DMS53 (cell line): Measurements from ENCODE around the gene SH2D7.
A peak's percentile ranks its signal among the peaks of the same experiment; 100 is the strongest.

ENCODE experiments used
- DNase-seq: peaks from one replicate; lab custom pipeline; 2025; lab: John Stamatoyannopoulos, UW

The SH2D7 gene

GRCh38 chr15:78092261-78093041, at the start of gene SH2D7:
SH2D7 (plus strand) TSS chr15:78092561; CDS start chr15:78092585, 24 bp downstream.
- DNase-seq, result no peak

- DNase-seq, result no peak
These were observed 47.8 kb upstream of the SH2D7 start for GRCh38 chr15:78044407-78045155.

GRCh38 chr15:78045189-78045588, 47.2 kb upstream of the SH2D7 start:
- no peak for DNase-seq

GRCh38 chr15:78046796-78047341, 45.5 kb upstream of the SH2D7 start:
- no peak for DNase-seq

- no peak for DNase-seq
These were observed 44.4 kb upstream of the SH2D7 start for GRCh38 chr15:78047761-78048627.

- no peak for DNase-seq
These were observed 43.8 kb upstream of the SH2D7 start for GRCh38 chr15:78048628-78048920.

GRCh38 chr15:78049691-78050440, 42.5 kb upstream of the SH2D7 start:
- DNase-seq, result no peak

GRCh38 chr15:78050441-78050809, 41.9 kb upstream of the SH2D7 start:
- no peak for DNase-seq

GRCh38 chr15:78050826-78051225, 41.5 kb upstream of the SH2D7 start:
- DNase-seq, result no peak

GRCh38 chr15:78051596-78051995, 40.8 kb upstream of the SH2D7 start:
- no peak for DNase-seq

- no peak for DNase-seq
These were observed 40.4 kb upstream of the SH2D7 start for GRCh38 chr15:78052001-78052401.

GRCh38 chr15:78052545-78052944, 39.8 kb upstream of the SH2D7 start:
- DNase-seq, result no peak

GRCh38 chr15:78054518-78054917, 37.8 kb upstream of the SH2D7 start:
- no peak for DNase-seq

- no peak for DNase-seq
These were observed 37.4 kb upstream of the SH2D7 start for GRCh38 chr15:78054966-78055365.

GRCh38 chr15:78055919-78056713, 36.2 kb upstream of the SH2D7 start:
- DNase-seq, result peak; percentile 62

- DNase-seq, result peak; percentile 70
These were observed 35.6 kb upstream of the SH2D7 start for GRCh38 chr15:78056714-78057269.

GRCh38 chr15:78057803-78058202, 34.6 kb upstream of the SH2D7 start:
- no peak for DNase-seq

GRCh38 chr15:78058401-78058935, 33.9 kb upstream of the SH2D7 start:
- peak; percentile 55 for DNase-seq

- DNase-seq, result peak; percentile 79
These were observed 33.1 kb upstream of the SH2D7 start for GRCh38 chr15:78059110-78059839.
